ENCODE results near the gene ALX1. TPM values are rescaled to one million over a fixed set of nuclear protein-coding genes. Genes with fewer than 3 reads are reported as not detected.

Gene ALX1
- total and polyA plus RNA-seq, 9 of the 15 experiments (the other 6 are each of a cell fraction or from before 2014, with no cell fraction given), result 0.09 to 0.31 (median 0.11) TPM; not detected in 2

- TF ChIP-seq KAT2B (IDR thresholded peaks at IDR 0.05; ENCODE audit: low read depth, low read length) (no peak), ZEB2 (IDR thresholded peaks at IDR 0.05) (no peak), RBM15 (IDR thresholded peaks at IDR 0.05; ENCODE audit: insufficient read depth, low read length) (no peak), CBX3 (IDR thresholded peaks at IDR 0.05; ENCODE audit: borderline replicate concordance in 1 of 2, low read length in 2 of 2) (no peak), HOMEZ (CRISPR knock-in tag; IDR thresholded peaks at IDR 0.05) (no peak), ZNF764 (CRISPR knock-in tag; IDR thresholded peaks at IDR 0.05; ENCODE audit: low read depth) (no peak), ZNF589 (CRISPR knock-in tag; IDR thresholded peaks at IDR 0.05; ENCODE audit: low read depth) (no peak), BCOR (IDR thresholded peaks at IDR 0.05) (no peak)
- TF ChIP-seq, protein P1, sequence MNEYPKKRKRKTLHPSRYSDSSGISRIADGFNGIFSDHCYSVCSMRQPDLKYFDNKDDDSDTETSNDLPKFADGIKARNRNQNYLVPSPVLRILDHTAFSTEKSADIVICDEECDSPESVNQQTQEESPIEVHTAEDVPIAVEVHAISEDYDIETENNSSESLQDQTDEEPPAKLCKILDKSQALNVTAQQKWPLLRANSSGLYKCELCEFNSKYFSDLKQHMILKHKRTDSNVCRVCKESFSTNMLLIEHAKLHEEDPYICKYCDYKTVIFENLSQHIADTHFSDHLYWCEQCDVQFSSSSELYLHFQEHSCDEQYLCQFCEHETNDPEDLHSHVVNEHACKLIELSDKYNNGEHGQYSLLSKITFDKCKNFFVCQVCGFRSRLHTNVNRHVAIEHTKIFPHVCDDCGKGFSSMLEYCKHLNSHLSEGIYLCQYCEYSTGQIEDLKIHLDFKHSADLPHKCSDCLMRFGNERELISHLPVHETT (CRISPR knock-in tag; conservative IDR thresholded peaks at IDR 0.05 in 1 of 2, IDR thresholded peaks at IDR 0.05 in 1 of 2), result no peak
- TF ChIP-seq, protein P2, sequence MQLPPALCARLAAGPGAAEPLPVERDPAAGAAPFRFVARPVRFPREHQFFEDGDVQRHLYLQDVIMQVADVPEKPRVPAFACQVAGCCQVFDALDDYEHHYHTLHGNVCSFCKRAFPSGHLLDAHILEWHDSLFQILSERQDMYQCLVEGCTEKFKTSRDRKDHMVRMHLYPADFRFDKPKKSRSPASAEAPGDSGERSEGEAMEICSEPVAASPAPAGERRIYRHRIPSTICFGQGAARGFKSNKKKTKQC (CRISPR knock-in tag; IDR thresholded peaks at IDR 0.05), result no peak
- TF ChIP-seq, protein P3, sequence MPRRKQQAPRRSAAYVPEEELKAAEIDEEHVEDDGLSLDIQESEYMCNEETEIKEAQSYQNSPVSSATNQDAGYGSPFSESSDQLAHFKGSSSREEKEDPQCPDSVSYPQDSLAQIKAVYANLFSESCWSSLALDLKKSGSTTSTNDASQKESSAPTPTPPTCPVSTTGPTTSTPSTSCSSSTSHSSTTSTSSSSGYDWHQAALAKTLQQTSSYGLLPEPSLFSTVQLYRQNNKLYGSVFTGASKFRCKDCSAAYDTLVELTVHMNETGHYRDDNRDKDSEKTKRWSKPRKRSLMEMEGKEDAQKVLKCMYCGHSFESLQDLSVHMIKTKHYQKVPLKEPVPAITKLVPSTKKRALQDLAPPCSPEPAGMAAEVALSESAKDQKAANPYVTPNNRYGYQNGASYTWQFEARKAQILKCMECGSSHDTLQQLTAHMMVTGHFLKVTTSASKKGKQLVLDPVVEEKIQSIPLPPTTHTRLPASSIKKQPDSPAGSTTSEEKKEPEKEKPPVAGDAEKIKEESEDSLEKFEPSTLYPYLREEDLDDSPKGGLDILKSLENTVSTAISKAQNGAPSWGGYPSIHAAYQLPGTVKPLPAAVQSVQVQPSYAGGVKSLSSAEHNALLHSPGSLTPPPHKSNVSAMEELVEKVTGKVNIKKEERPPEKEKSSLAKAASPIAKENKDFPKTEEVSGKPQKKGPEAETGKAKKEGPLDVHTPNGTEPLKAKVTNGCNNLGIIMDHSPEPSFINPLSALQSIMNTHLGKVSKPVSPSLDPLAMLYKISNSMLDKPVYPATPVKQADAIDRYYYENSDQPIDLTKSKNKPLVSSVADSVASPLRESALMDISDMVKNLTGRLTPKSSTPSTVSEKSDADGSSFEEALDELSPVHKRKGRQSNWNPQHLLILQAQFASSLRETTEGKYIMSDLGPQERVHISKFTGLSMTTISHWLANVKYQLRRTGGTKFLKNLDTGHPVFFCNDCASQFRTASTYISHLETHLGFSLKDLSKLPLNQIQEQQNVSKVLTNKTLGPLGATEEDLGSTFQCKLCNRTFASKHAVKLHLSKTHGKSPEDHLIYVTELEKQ (CRISPR knock-in tag; IDR thresholded peaks at IDR 0.05), result no peak
- TF ChIP-seq, protein P4, sequence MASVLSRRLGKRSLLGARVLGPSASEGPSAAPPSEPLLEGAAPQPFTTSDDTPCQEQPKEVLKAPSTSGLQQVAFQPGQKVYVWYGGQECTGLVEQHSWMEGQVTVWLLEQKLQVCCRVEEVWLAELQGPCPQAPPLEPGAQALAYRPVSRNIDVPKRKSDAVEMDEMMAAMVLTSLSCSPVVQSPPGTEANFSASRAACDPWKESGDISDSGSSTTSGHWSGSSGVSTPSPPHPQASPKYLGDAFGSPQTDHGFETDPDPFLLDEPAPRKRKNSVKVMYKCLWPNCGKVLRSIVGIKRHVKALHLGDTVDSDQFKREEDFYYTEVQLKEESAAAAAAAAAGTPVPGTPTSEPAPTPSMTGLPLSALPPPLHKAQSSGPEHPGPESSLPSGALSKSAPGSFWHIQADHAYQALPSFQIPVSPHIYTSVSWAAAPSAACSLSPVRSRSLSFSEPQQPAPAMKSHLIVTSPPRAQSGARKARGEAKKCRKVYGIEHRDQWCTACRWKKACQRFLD (CRISPR knock-in tag; IDR thresholded peaks at IDR 0.05), result no peak
- TF ChIP-seq, protein P5, sequence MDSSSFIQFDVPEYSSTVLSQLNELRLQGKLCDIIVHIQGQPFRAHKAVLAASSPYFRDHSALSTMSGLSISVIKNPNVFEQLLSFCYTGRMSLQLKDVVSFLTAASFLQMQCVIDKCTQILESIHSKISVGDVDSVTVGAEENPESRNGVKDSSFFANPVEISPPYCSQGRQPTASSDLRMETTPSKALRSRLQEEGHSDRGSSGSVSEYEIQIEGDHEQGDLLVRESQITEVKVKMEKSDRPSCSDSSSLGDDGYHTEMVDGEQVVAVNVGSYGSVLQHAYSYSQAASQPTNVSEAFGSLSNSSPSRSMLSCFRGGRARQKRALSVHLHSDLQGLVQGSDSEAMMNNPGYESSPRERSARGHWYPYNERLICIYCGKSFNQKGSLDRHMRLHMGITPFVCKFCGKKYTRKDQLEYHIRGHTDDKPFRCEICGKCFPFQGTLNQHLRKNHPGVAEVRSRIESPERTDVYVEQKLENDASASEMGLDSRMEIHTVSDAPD (CRISPR knock-in tag; IDR thresholded peaks at IDR 0.05), result no peak
Observed at GRCh38 chr12:85350356-85350755, 70.3 kb downstream of the ALX1 start (continued).
